DOHH2 (cell line): Measurements from ENCODE around the gene PCDH15.

Source experiments
- H3F3A ChIP-seq: fragments of 200-600 bp; sonication (generic), shearing (Covaris generic); 2 replicates; pipeline ENCODE4 v1.6.0; 2016; ENCODE audit warnings: antibody characterized with exemption, mild to moderate bottlenecking; ENCODE audit not compliant: control insufficient read depth, insufficient read depth
- H3K27ac ChIP-seq: fragments of 200-600 bp; sonication (generic); 2 replicates; pipeline ENCODE4 v1.5.1; 2014; ENCODE audit warnings: low read depth, mild to moderate bottlenecking, low read length, moderate library complexity
- H3K27me3 ChIP-seq: fragments of 200-600 bp; sonication (generic); 2 replicates; pipeline ENCODE4 v1.6.1; 2014; ENCODE audit warnings: mild to moderate bottlenecking, low read length, mixed read lengths; ENCODE audit not compliant: control insufficient read depth
- H3K36me3 ChIP-seq: fragments of 200-600 bp; sonication (generic); 2 replicates; pipeline ENCODE4 v1.6.1; 2014; ENCODE audit warnings: mild to moderate bottlenecking, low read length, moderate library complexity, mixed read lengths; ENCODE audit not compliant: control insufficient read depth
- H3K4me1 ChIP-seq: fragments of 200-600 bp; sonication (generic); 2 replicates; pipeline ENCODE4 v1.6.1; 2014; ENCODE audit warnings: mild to moderate bottlenecking, low read length, mixed read lengths; ENCODE audit not compliant: control insufficient read depth
- H3K4me2 ChIP-seq: fragments of 200-600 bp; sonication (generic); 2 replicates; pipeline ENCODE4 v1.6.0; 2014; ENCODE audit warnings: mild to moderate bottlenecking, low read length, moderate library complexity
- H3K4me3 ChIP-seq: fragments of 200-600 bp; sonication (generic); 2 replicates; pipeline ENCODE4 v1.5.1; 2014; ENCODE audit warnings: mild to moderate bottlenecking, low read length, mixed read lengths
- H3K79me2 ChIP-seq: fragments of 200-600 bp; sonication (generic); 2 replicates; pipeline ENCODE4 v1.6.1; 2014; ENCODE audit warnings: mild to moderate bottlenecking, low read length, mixed read lengths; ENCODE audit not compliant: control insufficient read depth
- H3K9me2 ChIP-seq: fragments of 200-600 bp; sonication (generic); replicated peaks from 2 replicates; pipeline ENCODE4 v1.6.1; 2014; ENCODE audit warnings: mild to moderate bottlenecking, low read length, mixed read lengths; ENCODE audit not compliant: control insufficient read depth
- H3K9me3 ChIP-seq: fragments of 200-600 bp; sonication (generic); 2 replicates; pipeline ENCODE4 v1.6.1; 2014; ENCODE audit warnings: antibody characterized with exemption, low read length, mixed read lengths; ENCODE audit not compliant: control insufficient read depth, insufficient read depth
- H4K20me1 ChIP-seq: fragments of 200-600 bp; sonication (generic); 2 replicates; pipeline ENCODE4 v1.6.0; 2014; ENCODE audit warnings: low read depth, mild to moderate bottlenecking, antibody characterized with exemption, low read length, moderate library complexity; ENCODE audit not compliant: control insufficient read depth, insufficient read depth
- CTCF ChIP-seq: fragments of 200-600 bp; sonication (generic); IDR thresholded peaks from one replicate; pipeline ENCODE4 v1.5.1; 2014; ENCODE audit warnings: antibody characterized with exemption, mild to moderate bottlenecking, low read depth, low read length; ENCODE audit not compliant: poor library complexity, severe bottlenecking
- EZH2phosphoT487 ChIP-seq: fragments of 200-600 bp; sonication (generic); IDR thresholded peaks from 2 replicates; pipeline ENCODE4 v1.6.1; 2017; ENCODE audit warnings: borderline replicate concordance, mild to moderate bottlenecking, antibody characterized with exemption, low read length, moderate library complexity, mixed read lengths

The PCDH15 gene

GRCh38 chr10:54769051-54769450, 32.0 kb downstream of the PCDH15 start:
- Histone ChIP-seq H4K20me1 (no peaks in the 10 kb centered on the region), H3K9me3 (no peaks in the 10 kb centered on the region), H3K79me2 (no peaks in the 10 kb centered on the region), H3K9me2 (no peaks in the 10 kb centered on the region), H3K27me3 (no peaks in the 10 kb centered on the region), H3K4me1 (no peaks in the 10 kb centered on the region), H3K36me3 (no peaks in the 10 kb centered on the region), H3K4me2 (no peak overlapping the region), H3K4me3 (no peak overlapping the region), H3F3A (no peaks in the 10 kb centered on the region), H3K27ac (no peak overlapping the region)
- TF ChIP-seq CTCF, result no peak
- TF ChIP-seq EZH2phosphoT487, result no peak

GRCh38 chr10:54758791-54759190, 42.2 kb downstream of the PCDH15 start:
- TF ChIP-seq EZH2phosphoT487, result no peak
- no peak for TF ChIP-seq CTCF
- H3K9me2 ChIP-seq, result no peaks in the 10 kb centered on the region

GRCh38 chr10:54749623-54750022, 51.4 kb downstream of the PCDH15 start:
- no peaks in the 10 kb centered on the region for H4K20me1 ChIP-seq
- no peaks in the 10 kb centered on the region for H3K27me3 ChIP-seq
- no peaks in the 10 kb centered on the region for H3F3A ChIP-seq
- H3K36me3 ChIP-seq, result no peaks in the 10 kb centered on the region
- no peaks in the 10 kb centered on the region for H3K9me3 ChIP-seq
- no peaks in the 10 kb centered on the region for H3K9me2 ChIP-seq
- TF ChIP-seq EZH2phosphoT487 (no peak), CTCF (no peak)
- H3K4me1 ChIP-seq, result no peaks in the 10 kb centered on the region
- H3K4me3 ChIP-seq, result no peak overlapping the region
- no peaks in the 10 kb centered on the region for H3K79me2 ChIP-seq
- H3K4me2 ChIP-seq, result no peak overlapping the region
- no peak overlapping the region for H3K27ac ChIP-seq

More at GRCh38 chr10:54758791-54759190, 42.2 kb downstream of the PCDH15 start:
- no peak overlapping the region for H3K27ac ChIP-seq
- no peaks in the 10 kb centered on the region for H3K4me1 ChIP-seq
- H3K4me2 ChIP-seq, result no peak overlapping the region
- H3K79me2 ChIP-seq, result no peaks in the 10 kb centered on the region
- H3F3A ChIP-seq, result no peaks in the 10 kb centered on the region
- H3K9me3 ChIP-seq, result no peaks in the 10 kb centered on the region
- H3K4me3 ChIP-seq, result no peak overlapping the region
- H3K36me3 ChIP-seq, result no peaks in the 10 kb centered on the region
- H4K20me1 ChIP-seq, result no peaks in the 10 kb centered on the region
- no peaks in the 10 kb centered on the region for H3K27me3 ChIP-seq

GRCh38 chr10:54745436-54745835, 55.6 kb downstream of the PCDH15 start:
- Histone ChIP-seq H4K20me1 (no peaks in the 10 kb centered on the region), H3K36me3 (no peaks in the 10 kb centered on the region), H3K9me3 (no peaks in the 10 kb centered on the region), H3K27me3 (no peaks in the 10 kb centered on the region), H3K9me2 (no peaks in the 10 kb centered on the region), H3K27ac (no peak overlapping the region), H3K4me3 (no peak overlapping the region), H3K4me1 (no peaks in the 10 kb centered on the region), H3K79me2 (no peaks in the 10 kb centered on the region), H3F3A (no peaks in the 10 kb centered on the region), H3K4me2 (no peak overlapping the region)
- TF ChIP-seq EZH2phosphoT487 (no peak), CTCF (no peak)
